ENCODE results near the gene AGBL4. TPM values are rescaled to one million over a fixed set of nuclear protein-coding genes. Genes with fewer than 3 reads are reported as not detected.
A peak's percentile ranks its signal among the peaks of the same experiment; 100 is the strongest.

AGBL4 gene
- total RNA-seq, 2 donors from 2014 or later, result 0.40 to 5.5 TPM

DNA sequence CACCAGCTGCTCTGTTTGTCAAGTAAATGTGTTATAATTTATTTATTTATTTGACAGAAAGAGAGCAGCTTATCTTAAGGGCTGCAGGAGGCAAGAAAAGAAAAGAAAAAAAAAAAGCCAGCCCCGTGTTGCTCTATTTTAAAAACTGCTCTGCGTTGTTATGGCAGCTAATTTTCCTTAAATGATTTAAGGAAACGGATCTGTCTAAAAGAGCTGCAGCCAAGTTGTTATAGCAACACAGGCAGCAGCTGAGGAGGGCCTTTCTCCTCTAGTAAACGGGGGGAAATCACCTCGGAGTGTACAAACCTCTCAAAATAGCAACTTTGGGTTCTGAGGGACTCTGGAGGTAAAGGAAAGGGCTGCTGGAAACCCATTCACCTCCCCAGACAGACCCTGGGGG is 1396.3 kb downstream of the AGBL4 start:
- no peaks in the 10 kb centered on the region for H3K9me3 Mint-ChIP-seq
- no peak overlapping the region for H3K4me3 ChIP-seq (ENCODE audit: low read length)
- H3K36me3 ChIP-seq (ENCODE audit: control insufficient read depth, insufficient read depth, low read length), result no peaks in the 10 kb centered on the region
- H3K27ac ChIP-seq (ENCODE audit: low read depth, low read length), result no peak overlapping the region
- no peaks in the 10 kb centered on the region for H3K27me3 ChIP-seq (ENCODE audit: control insufficient read depth, insufficient read depth, low read length, poor library complexity, severe bottlenecking)
- H3K4me3 Mint-ChIP-seq, result no peak overlapping the region
- no peaks in the 10 kb centered on the region for H3K27me3 Mint-ChIP-seq (ENCODE audit: insufficient read depth)
- H3K9ac ChIP-seq (ENCODE audit: extremely low read depth, low read length, poor library complexity, severe bottlenecking), result no peak overlapping the region
- WGBS, 2 experiments (ENCODE audit: insufficient coverage in 1 of 2, insufficient read length in 1 of 2), result 84 to 85% methylated on average over 3 to 5 of the region's 5 CpGs
- no peaks in the 10 kb centered on the region for H3K36me3 Mint-ChIP-seq (ENCODE audit: low read depth)
- TF ChIP-seq, protein P1, sequence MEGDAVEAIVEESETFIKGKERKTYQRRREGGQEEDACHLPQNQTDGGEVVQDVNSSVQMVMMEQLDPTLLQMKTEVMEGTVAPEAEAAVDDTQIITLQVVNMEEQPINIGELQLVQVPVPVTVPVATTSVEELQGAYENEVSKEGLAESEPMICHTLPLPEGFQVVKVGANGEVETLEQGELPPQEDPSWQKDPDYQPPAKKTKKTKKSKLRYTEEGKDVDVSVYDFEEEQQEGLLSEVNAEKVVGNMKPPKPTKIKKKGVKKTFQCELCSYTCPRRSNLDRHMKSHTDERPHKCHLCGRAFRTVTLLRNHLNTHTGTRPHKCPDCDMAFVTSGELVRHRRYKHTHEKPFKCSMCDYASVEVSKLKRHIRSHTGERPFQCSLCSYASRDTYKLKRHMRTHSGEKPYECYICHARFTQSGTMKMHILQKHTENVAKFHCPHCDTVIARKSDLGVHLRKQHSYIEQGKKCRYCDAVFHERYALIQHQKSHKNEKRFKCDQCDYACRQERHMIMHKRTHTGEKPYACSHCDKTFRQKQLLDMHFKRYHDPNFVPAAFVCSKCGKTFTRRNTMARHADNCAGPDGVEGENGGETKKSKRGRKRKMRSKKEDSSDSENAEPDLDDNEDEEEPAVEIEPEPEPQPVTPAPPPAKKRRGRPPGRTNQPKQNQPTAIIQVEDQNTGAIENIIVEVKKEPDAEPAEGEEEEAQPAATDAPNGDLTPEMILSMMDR (conservative IDR thresholded peaks at IDR 0.05), result no peak
- H3K9me3 ChIP-seq (ENCODE audit: control insufficient read depth, low read length), result no peaks in the 10 kb centered on the region
- DNase-seq, result no peak
- peaks cover 5% of the 10 kb centered on the region for H3K4me1 ChIP-seq (ENCODE audit: control insufficient read depth, insufficient read depth, low read length)
- no peak overlapping the region for H3K27ac Mint-ChIP-seq
- H3K4me1 Mint-ChIP-seq, result peaks cover 16% of the 10 kb centered on the region

DNA sequence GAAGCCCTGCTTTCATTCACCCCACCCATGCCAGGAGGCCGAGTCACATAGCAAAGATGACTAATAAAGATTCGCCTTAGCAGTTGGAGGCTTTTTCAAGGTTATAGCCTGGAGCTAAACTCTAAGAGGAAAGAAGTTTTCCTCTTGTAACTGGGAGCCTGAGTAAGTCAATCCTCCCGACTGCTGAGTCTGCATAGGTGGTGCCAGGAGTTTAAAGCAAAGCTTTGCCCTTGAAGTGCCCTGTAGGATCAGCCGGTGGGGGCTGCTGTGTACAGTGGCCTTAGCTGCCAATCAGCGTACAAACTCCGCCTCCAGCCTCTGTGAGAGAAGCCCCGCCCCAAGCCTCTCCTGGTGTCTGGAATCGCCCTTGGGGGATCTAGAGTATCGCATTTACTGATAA is 1404.2 kb downstream of the AGBL4 start:
- Mint-ChIP-seq H3K27ac (no peak overlapping the region), H3K4me3 (no peak overlapping the region), H3K36me3 (ENCODE audit: low read depth) (no peaks in the 10 kb centered on the region), H3K4me1 (peaks cover 21% of the 10 kb centered on the region), H3K27me3 (ENCODE audit: insufficient read depth) (no peaks in the 10 kb centered on the region), H3K9me3 (no peaks in the 10 kb centered on the region)
- WGBS, 2 experiments (ENCODE audit: insufficient coverage in 1 of 2, insufficient read length in 1 of 2), result 41 to 63% methylated on average over 3 to 9 of the region's 9 CpGs
- peaks cover 5% of the 10 kb centered on the region for H3K4me1 ChIP-seq (ENCODE audit: control insufficient read depth, insufficient read depth, low read length)
- TF ChIP-seq, protein P1 (conservative IDR thresholded peaks at IDR 0.05), result no peak
- peak; percentile 89 for DNase-seq
- no peaks in the 10 kb centered on the region for H3K36me3 ChIP-seq (ENCODE audit: control insufficient read depth, insufficient read depth, low read length)
- no peak overlapping the region for H3K27ac ChIP-seq (ENCODE audit: low read depth, low read length)
- no peak overlapping the region for H3K4me3 ChIP-seq (ENCODE audit: low read length)
- H3K27me3 ChIP-seq (ENCODE audit: control insufficient read depth, insufficient read depth, low read length, poor library complexity, severe bottlenecking), result no peaks in the 10 kb centered on the region
- no peaks in the 10 kb centered on the region for H3K9me3 ChIP-seq (ENCODE audit: control insufficient read depth, low read length)
- no peak overlapping the region for H3K9ac ChIP-seq (ENCODE audit: extremely low read depth, low read length, poor library complexity, severe bottlenecking)

DNA sequence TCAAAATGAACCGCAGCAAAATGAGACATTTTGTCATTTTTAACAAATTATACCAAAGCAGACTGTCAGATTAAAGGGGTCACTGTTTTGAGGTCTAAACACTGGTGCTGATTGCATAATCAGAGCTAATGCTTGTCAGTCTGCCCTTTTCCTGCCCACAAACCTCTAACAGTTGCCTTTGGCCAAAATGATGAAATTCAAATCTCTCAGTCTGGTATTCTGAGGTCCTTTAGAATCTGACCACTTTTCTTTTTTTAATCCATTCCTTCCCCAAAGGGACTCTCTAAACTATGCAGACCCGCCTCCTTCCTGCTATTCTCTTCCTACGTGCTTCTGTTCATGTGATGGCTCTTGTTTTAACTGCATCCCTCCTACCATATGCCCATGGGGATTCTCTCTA is 1406.5 kb downstream of the AGBL4 start:
- no peaks in the 10 kb centered on the region for H3K27me3 ChIP-seq (ENCODE audit: control insufficient read depth, insufficient read depth, low read length, poor library complexity, severe bottlenecking)
- no peaks in the 10 kb centered on the region for H3K36me3 ChIP-seq (ENCODE audit: control insufficient read depth, insufficient read depth, low read length)
- DNase-seq, result no peak
- H3K36me3 Mint-ChIP-seq (ENCODE audit: low read depth), result no peaks in the 10 kb centered on the region
- peaks cover 7% of the 10 kb centered on the region for H3K4me1 Mint-ChIP-seq
- H3K27ac ChIP-seq (ENCODE audit: low read depth, low read length), result no peak overlapping the region
- no peak overlapping the region for H3K4me3 ChIP-seq (ENCODE audit: low read length)
- no peaks in the 10 kb centered on the region for H3K9me3 ChIP-seq (ENCODE audit: control insufficient read depth, low read length)
- no peak overlapping the region for H3K4me3 Mint-ChIP-seq
- TF ChIP-seq, protein P1 (conservative IDR thresholded peaks at IDR 0.05), result no peak
- no peaks in the 10 kb centered on the region for H3K9me3 Mint-ChIP-seq
- WGBS, 2 experiments (ENCODE audit: insufficient coverage in 1 of 2, insufficient read length in 1 of 2), result 82 to 86% methylated on average over 3 of the region's 3 CpGs
- no peak overlapping the region for H3K27ac Mint-ChIP-seq
- H3K9ac ChIP-seq (ENCODE audit: extremely low read depth, low read length, poor library complexity, severe bottlenecking), result no peak overlapping the region
- H3K27me3 Mint-ChIP-seq (ENCODE audit: insufficient read depth), result no peaks in the 10 kb centered on the region
- H3K4me1 ChIP-seq (ENCODE audit: control insufficient read depth, insufficient read depth, low read length), result no peaks in the 10 kb centered on the region
